Gastroesophageal sphincter (tissue), 3 donors: ENCODE data around the gene PEG3.

ENCODE experiments used
- POLR2A ChIP-seq, 2 donors: fragments of 450-650 bp; IDR thresholded peaks; one replicate each; pipeline ENCODE4 v1.6.1; 2017; ENCODE audit warnings: antibody characterized with exemption in 2 of 2, mild to moderate bottlenecking in 2 of 2, moderate library complexity in 1 of 2
- TF ChIP-seq, protein P1 (sequence below), 4 experiments: fragments of 200-600 bp in 2 of 4; fragments of 450-650 bp in 2 of 4; sonication (generic) in 1 of 4; IDR thresholded peaks; one replicate each; pipeline ENCODE4 v1.5.1; 2017 to 2019; ENCODE audit warnings: antibody characterized with exemption in 4 of 4, mild to moderate bottlenecking in 2 of 4, moderate library complexity in 2 of 4

DNA sequence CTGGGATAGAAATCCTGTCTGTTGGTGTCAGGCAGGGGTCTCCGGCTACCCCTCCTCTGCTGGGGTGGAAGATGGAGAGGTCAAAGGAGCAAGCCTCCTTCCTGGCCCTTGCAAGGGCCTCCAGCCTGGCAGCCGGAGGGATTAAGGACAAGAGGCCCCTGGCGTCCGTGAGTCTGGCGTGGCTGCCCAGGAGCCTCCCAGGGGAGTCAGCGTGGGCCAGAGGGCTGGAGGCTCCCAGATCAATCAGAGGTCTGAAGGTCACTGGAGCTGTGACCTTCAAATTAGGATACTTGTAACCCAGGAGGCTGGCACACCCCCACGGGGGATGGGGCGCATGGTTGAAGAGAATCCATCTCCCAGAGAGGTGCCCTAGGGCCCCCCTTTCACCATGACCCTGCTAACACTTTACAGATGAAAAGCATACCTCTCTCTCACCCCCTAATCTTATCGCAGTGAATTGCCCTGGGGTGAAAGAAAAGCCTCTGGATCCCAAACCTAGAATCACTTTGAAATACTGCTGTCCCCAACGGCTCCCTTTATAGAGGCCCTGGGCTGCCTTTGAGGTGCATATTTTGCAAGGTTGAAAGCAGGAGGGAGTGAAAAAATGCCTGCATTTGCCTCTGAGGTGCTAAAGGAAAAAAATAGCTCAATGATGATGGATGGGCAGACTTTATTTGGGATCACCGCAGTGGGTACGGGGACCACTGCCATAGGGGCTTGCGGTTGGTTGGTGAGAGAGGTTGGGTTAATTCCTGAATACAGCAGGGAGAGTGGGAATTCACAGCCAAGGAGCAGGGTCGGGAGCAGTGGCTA is 44.9 kb upstream of the PEG3 start:
- TF ChIP-seq, protein P1, sequence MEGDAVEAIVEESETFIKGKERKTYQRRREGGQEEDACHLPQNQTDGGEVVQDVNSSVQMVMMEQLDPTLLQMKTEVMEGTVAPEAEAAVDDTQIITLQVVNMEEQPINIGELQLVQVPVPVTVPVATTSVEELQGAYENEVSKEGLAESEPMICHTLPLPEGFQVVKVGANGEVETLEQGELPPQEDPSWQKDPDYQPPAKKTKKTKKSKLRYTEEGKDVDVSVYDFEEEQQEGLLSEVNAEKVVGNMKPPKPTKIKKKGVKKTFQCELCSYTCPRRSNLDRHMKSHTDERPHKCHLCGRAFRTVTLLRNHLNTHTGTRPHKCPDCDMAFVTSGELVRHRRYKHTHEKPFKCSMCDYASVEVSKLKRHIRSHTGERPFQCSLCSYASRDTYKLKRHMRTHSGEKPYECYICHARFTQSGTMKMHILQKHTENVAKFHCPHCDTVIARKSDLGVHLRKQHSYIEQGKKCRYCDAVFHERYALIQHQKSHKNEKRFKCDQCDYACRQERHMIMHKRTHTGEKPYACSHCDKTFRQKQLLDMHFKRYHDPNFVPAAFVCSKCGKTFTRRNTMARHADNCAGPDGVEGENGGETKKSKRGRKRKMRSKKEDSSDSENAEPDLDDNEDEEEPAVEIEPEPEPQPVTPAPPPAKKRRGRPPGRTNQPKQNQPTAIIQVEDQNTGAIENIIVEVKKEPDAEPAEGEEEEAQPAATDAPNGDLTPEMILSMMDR (IDR thresholded peaks at IDR 0.05): no peak
- TF ChIP-seq POLR2A (IDR thresholded peaks at IDR 0.05): no peak
